DMS 273 treated with DMSO at 0.1 percent for 48 hours (cell line): Measurements from ENCODE around the gene CCDC61.

Experiments used
- DNase-seq: peaks from one replicate; lab custom pipeline; 2025; lab: John Stamatoyannopoulos, UW

CCDC61 gene

DNA sequence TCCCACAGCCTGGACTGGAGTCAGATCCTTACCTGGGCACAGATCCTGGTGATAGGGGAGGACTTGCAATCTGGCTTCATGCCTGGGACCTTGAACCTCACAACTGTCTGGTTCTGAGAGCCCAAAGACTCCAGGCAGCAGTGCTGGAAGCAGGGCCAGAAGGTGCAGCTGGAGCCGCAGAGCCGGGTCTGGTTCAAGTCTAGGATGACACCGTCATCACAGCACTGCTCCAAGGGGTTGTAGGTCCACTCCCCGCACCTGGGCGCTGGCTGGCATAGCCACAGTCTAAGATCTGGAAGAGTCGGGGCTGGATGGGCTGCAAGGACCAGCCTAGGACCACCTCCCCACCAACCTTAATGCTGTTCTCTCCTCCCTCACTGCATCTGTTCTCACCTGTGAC lies 44.9 kb downstream of the CCDC61 start:
- no peak for DNase-seq

DNA sequence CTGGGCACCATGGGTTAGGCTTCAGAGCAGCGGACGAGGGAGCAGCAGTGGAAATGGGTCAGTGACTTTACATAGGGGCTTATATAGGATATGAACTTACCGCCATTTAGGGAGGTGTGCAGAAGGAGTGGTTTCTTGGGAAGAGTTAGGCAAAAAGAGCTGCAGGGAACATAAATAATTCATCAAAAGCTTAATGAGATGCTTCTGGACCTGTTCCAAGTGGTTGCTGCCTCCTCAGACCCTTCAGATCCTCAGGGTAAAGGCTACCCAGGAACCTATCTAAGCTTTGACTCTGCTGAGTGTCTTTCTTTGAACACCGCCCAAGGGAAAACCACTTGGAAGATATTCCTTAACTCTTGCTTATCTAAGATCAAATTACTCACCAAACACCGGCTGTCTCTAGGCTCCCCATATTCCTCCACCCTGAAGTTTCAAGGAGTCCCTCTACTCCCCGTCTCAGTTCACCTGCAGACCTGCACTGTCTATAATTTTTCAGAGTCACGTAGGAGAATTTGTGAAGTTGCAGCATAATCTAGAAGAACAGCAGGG lies 45.8 kb downstream of the CCDC61 start, which contains the start of gene IGFL4:
Gene IGFL4 (minus strand): TSS at position 51 of the 549 bp plus-strand sequence. CDS start 40 bp downstream, at position 11.
- DNase-seq = no peak

DNA sequence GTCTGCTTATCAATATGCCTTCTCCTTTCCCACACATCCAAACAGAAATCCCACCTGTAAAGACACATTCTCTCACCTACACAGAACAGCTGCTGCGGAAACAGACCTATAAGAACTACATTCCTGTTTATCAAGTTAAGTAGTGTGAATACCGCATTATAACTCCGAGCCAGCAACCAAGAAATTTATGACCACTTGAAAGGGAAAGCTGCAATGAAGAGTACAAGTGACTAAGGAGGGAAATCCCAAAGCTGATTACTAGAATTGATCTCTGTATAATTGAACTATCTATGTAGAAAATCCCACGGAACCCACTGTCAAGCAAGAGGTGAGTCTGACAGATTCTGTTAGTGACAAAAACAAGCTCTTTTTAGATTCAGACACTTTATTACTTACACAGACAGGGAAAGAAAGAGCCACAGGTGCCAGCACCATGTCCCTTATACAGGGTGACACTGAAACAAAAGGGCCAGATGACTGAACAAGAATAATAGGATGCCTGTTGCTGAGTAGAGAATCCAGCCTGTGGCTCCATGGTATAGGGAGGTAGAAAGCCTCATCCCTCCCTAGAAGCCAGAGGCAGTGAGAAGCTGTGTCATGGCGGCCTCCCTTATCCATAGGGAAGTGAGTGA lies 47.1 kb downstream of the CCDC61 start:
- no peak for DNase-seq

DNA sequence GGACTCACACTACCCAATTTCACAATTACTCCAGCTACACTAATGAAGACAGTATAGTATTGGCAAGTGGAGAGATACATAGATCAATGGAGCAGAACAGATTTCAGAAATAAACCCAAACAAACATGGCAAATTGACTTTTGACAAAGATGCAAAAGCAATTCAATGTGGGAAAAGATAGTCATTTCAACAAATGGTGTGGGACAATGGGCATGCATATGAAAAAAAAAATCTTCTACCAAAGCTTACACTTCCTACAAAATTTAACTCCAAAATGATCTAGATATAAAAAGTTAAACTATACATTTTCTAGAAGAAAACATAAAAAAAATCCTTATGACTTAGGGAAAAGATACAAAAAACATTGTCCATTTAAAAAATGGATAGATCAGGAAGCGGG lies 48.3 kb downstream of the CCDC61 start:
- DNase-seq = no peak

DNA sequence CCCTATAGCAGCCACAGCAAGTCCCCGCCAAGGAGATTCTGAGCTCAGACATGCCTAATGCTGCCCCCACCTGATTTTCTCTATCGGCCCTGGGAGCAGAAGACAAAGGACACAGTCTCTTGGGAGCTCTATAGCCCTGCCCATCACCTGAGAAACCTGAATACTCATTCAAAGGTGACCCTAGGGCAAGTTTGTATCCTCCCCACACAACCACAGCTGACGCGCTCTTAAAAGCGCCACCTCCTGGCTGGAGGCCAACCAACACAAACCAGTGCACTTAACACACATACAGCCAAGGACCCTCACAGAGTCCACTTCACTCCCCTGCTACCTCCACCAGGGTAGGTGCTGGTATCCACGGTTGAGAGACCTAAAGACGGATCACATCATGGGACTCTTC lies 54.3 kb downstream of the CCDC61 start:
- no peak for DNase-seq

DNA sequence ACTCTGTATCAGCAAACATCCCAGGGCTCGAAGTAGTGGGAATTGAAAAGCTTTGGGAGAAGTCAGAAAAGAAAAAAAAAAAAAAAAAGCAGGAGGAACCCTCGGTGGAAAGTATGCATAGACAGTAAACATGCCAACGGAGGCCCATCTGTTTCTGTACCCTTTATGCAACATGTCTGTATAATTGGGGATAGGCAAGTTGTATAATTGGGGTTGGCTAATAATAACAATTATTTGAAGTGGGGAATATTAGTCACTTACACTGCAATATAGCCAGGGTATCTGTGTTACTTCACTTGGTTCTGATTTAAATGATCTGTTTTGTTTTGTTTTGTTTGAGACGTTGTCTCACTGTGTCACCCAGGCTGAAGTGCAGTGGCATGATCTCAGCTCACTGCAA lies 57.6 kb downstream of the CCDC61 start:
- no peak for DNase-seq

DNA sequence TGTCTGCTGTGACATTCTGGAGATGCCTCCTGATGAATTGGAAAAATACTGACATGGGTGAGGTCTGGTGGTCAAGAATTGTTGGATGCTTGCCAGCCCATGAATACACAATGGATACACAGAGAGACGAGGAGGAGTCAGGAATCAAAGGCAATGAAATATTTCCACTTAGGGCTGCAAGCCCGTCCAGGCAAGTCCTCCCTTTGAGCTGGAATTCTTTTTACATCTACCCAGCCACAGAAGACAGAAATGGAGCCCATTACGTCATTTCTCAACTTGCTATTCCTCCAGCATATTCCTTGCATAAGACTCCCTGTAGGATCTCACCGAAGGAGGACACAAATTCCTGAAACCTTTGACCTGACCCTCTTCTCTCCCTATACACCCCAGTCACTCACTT lies 61.3 kb downstream of the CCDC61 start:
- DNase-seq = no peak

DNA sequence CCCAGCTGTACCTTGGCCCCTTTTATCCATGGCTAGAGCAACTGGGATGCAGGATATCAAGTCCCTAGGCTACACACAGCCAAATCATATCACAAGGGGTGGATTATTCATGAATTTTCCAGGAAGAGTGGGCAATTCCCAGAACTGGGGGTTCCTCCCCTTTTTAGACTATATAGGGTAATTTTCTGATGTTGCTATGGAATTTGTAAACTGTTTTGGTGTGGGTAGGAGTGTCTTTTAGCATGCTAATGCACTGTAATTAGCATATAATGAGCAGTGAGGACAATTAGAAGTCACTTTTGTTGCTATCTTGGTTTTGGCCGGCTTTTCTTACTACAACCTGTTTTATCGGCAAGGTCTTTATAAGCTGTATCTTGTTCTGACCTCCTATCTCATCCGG lies 63.5 kb downstream of the CCDC61 start:
- DNase-seq = no peak

DNA sequence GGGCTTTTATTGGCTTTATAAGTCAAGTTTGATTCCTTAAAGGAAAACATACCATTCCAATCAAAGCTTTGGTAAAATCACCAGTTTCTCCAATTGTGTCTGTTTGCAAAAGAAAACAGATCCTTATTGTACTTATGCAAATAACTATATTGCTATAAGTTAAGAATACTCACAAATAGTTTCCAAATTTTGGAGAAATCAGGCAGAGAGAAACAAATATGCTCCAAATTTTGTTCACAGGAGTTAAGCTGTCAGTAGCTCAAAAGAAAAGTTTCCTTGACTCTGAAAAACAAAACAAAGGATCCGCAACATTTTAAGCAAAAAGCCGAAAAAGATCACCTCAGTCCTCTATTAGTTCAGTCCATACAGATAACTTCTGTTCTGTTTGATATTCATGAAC lies 64.7 kb downstream of the CCDC61 start:
- no peak for DNase-seq

DNA sequence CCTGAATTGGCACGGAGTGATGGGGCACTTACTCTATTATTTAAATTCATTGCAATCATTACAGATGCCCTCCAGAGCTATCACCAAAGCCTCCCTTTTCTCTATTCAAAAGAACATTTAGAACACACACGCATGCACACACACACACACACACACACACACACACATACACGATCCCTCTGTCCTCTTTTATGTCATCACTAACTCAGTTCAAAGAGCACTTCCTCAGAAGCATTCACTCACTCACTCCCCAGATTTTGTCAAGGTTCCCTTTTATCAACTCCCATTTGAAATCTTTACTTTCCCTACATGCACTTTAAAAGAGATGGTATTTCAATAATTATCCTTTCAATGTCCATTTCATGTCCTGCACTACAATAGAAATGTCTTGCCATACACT lies 67.9 kb downstream of the CCDC61 start:
- no peak for DNase-seq

DNA sequence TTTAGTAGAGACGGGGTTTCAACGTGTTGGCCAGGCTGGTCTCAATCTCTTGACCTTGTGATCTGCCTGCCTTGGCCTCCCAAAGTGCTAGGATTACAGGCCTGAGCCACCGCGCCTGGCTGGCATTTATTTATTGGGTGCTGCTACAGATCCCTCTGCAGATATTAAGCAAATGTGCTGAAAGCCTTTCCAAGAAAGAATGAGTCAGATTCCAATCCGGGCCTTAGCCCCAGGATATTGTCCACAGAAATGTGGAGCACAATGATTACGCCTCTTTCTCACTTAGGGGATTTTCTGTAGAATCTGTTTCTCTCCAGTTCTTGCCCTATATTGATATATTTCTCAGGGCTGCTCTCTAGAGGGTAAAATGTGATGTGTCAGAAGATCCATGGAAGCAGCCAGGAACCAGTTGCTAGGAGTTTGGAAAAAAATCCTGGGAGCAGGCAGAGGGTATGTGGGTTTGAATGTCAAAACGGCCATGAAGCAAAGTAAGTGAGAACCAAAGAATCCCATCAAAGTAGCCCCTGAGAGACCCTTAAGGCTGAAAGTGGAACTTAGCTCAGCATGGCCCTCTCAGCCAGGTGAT lies 70.3 kb downstream of the CCDC61 start:
- no peak for DNase-seq

DNA sequence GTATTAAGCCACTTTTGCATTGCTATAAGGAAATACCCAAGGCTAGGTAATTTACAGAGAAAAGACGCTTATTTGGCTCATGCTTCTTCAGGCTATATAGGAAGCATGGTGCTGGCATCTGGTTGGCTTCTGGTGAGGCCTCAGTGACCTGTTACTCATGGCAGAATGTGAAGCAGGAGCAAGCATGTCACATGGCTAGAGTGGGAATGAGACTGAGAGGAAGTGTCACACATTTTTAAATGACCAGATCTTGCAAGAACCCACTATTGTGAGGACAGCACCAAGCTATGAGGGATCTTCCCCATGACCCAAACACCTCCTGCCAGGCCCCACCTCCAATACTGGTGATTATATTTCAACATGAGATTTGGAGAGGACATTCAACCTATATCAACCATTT lies 71.2 kb downstream of the CCDC61 start:
- DNase-seq = no peak

DNA sequence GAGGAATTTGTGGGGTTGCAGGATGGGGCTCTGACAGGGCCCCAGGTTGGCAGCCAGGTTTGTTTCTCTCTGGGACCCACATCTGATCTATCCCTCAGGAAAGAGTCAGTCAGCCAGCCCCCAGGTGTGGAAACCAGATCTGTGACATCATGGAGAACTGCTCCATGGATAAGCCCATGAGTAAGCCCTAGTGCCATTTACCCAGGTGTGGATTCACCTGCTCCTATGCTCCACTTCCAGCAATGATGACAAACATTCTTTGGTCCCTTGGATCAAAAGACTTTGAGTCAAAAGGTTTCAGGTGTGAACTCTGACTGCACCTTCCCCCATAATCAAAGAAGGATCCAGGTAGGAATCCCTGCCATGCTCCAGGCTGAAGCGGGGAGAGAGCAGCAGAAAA lies 72.4 kb downstream of the CCDC61 start:
- DNase-seq = no peak
